ENCODE measurements around the gene FAT1. TPM values are rescaled to one million over a fixed set of nuclear protein-coding genes. Genes with fewer than 3 reads are reported as not detected.
"Not testable (repeated sequence)": the region's sequence is repeated elsewhere in the genome, so short reads cannot be mapped to it uniquely, and the experiment has no call there.

FAT1 gene
- polyA plus RNA-seq, 1 experiment = 422 TPM

DNA sequence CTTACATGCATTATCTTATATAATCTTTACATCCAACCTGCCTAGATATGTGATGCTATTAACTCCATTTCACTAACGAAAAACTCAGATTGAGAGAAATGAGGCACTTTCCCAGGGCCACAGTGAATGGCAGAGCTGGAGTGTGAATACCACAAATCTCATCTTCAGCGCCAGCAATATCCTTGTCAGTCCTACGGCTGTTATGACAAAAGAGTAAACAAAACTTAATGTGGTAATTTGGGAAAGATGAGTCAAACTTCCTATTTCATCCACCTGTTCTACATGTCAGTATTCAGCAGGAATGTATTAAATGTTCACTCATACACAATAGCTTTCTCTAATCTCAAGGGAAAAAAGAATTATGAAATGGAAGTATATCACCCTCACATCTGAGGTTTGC lies 56.9 kb downstream of the FAT1 start:
- CTCF ChIA-PET = no interaction called here
- no peaks in the 10 kb centered on the region for H3K27me3 ChIP-seq (ENCODE audit: control insufficient read depth, insufficient read depth, low read length)
- DNase-seq (ENCODE audit: low read depth, low spot score) = no peak
- no peak overlapping the region for H3K27ac ChIP-seq (ENCODE audit: low read depth, low read length)
- TF ChIP-seq, protein P1, sequence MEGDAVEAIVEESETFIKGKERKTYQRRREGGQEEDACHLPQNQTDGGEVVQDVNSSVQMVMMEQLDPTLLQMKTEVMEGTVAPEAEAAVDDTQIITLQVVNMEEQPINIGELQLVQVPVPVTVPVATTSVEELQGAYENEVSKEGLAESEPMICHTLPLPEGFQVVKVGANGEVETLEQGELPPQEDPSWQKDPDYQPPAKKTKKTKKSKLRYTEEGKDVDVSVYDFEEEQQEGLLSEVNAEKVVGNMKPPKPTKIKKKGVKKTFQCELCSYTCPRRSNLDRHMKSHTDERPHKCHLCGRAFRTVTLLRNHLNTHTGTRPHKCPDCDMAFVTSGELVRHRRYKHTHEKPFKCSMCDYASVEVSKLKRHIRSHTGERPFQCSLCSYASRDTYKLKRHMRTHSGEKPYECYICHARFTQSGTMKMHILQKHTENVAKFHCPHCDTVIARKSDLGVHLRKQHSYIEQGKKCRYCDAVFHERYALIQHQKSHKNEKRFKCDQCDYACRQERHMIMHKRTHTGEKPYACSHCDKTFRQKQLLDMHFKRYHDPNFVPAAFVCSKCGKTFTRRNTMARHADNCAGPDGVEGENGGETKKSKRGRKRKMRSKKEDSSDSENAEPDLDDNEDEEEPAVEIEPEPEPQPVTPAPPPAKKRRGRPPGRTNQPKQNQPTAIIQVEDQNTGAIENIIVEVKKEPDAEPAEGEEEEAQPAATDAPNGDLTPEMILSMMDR (IDR thresholded peaks at IDR 0.05; ENCODE audit: low read depth, low read length) = no peak
- H3K9me3 ChIP-seq (ENCODE audit: control insufficient read depth, insufficient read depth, low read length) = peaks cover 2% of the 10 kb centered on the region; the same call in 1 of the 2 replicates
- H3K4me3 ChIP-seq (ENCODE audit: low read depth, low read length) = no peak overlapping the region
- POLR2A ChIA-PET = no interaction called here

DNA sequence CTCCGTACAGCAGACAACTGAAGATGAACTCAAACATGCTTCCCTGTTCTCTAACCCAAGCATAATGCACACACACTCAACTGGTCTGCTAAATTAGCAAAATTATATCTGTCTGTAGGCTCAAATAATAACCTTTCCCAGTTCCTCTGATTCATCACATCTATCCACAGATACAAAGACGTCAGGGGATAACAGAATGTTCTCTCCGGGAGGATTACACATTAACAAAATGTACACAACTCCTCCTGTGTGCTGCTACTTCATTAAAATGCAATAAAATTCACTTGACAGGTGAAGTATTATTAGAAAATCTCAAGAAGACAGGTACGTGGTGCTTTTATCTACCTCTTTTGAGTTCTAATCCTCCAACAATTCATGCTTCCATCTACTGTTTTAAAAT lies 57.4 kb downstream of the FAT1 start:
- ChIA-PET CTCF (no interaction called here), POLR2A (no interaction called here)
- DNase-seq (ENCODE audit: low read depth, low spot score) = no peak
- H3K27me3 ChIP-seq (ENCODE audit: control insufficient read depth, insufficient read depth, low read length) = no peaks in the 10 kb centered on the region
- no peak overlapping the region for H3K4me3 ChIP-seq (ENCODE audit: low read depth, low read length)
- TF ChIP-seq, protein P1 (IDR thresholded peaks at IDR 0.05; ENCODE audit: low read depth, low read length) = no peak
- no peak overlapping the region for H3K27ac ChIP-seq (ENCODE audit: low read depth, low read length)
- H3K9me3 ChIP-seq (ENCODE audit: control insufficient read depth, insufficient read depth, low read length) = peaks cover 2% of the 10 kb centered on the region; the same call in 1 of the 2 replicates

DNA sequence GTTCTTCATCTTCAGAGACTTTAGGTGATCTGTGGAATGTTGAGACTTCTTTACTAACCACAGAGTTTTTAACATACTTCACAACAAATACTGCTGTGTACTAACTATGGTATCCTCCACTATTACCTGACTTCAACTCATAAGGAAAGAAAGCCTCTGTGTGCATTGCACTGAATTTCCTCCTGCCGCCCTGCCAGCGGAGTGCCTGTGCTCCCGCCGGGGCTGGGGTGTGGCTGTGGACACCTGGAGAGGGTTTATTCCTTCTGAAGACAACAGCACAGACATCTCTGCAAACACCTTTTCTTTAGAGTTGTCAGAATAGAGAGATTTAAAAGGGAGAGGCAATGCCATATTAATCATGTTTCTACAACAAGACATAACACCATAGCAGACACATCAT lies 63.3 kb downstream of the FAT1 start:
- H3K27me3 ChIP-seq (ENCODE audit: control insufficient read depth, insufficient read depth, low read length) = no peaks in the 10 kb centered on the region
- H3K9me3 ChIP-seq (ENCODE audit: control insufficient read depth, insufficient read depth, low read length) = peaks cover 3% of the 10 kb centered on the region; the same call in 1 of the 2 replicates
- ChIA-PET CTCF (no interaction called here), POLR2A (no interaction called here)
- H3K4me3 ChIP-seq (ENCODE audit: low read depth, low read length) = no peak overlapping the region
- TF ChIP-seq, protein P1 (IDR thresholded peaks at IDR 0.05; ENCODE audit: low read depth, low read length) = no peak
- H3K27ac ChIP-seq (ENCODE audit: low read depth, low read length) = no peak overlapping the region
- DNase-seq (ENCODE audit: low read depth, low spot score) = no peak

DNA sequence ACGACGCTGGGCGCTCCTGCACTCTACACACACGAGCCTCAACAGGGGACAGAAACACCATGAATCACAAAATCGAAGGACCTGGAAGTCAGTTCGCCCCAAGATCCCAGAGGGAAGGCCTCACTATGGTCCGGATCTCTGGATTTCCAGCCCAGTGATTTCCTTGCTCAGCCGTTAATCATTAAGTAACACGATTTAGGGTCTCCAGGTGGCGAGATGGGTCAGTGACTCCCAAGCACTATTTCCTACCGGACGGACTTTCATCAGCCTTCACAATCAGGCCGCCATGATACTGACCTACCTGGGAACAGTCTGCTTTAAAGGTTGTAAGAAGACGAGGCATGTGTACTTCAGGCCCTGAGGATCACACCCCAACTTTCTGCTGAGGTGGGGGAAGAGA lies 63.7 kb downstream of the FAT1 start:
- Histone ChIP-seq H3K27me3 (ENCODE audit: control insufficient read depth, insufficient read depth, low read length) (no peaks in the 10 kb centered on the region), H3K27ac (ENCODE audit: low read depth, low read length) (no peak overlapping the region), H3K4me3 (ENCODE audit: low read depth, low read length) (no peak overlapping the region), H3K9me3 (ENCODE audit: control insufficient read depth, insufficient read depth, low read length) (peaks cover 3% of the 10 kb centered on the region; the same call in 1 of the 2 replicates)
- TF ChIP-seq, protein P1 (IDR thresholded peaks at IDR 0.05; ENCODE audit: low read depth, low read length) = no peak
- ChIA-PET POLR2A (no interaction called here), CTCF (no interaction called here)
- no peak for DNase-seq (ENCODE audit: low read depth, low spot score)

DNA sequence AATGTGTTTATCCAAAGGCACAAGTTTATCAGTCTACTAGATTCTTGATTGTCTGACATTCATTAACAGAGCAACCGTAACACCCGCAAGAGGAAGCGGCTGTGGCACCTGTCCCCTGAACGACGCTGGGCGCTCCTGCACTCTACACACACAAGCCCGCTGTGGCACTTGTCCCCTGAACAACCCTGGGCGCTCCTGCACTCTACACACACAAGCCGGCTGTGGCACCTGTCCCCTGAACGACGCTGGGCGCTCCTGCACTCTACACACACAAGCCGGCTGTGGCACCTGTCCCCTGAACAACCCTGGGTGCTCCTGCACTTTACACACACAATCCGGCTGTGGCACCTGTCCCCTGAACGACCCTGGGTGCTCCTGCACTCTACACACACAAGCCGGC lies 64.2 kb downstream of the FAT1 start:
- H3K9me3 ChIP-seq (ENCODE audit: control insufficient read depth, insufficient read depth, low read length); DNase-seq (ENCODE audit: low read depth, low spot score); POLR2A ChIA-PET; H3K4me3 ChIP-seq (ENCODE audit: low read depth, low read length); H3K27me3 ChIP-seq (ENCODE audit: control insufficient read depth, insufficient read depth, low read length); H3K27ac ChIP-seq (ENCODE audit: low read depth, low read length): not testable (repeated sequence)
- CTCF ChIA-PET = interaction anchor here (1.6 kb wide), 1 partner anchor 10 kb away, joined by 4 read pairs; no protein-coding TSS in a partner anchor

DNA sequence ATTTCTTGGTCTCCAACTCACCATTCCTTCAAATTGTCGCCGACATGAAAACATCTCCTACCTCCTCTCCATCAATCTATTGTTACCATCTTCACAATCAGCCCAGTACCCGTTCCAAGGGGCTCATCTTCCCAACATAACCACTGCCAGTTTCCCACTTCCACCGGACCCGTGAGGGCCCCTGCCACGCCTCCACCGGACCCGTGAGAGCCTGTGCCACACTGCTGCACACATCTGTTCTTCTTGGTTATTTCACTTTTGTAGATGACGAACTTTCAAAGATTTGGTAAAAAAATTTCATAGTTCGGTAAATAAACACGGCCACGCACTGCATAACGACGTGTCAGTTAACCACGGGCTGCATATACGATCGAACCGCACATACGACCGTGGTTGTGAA lies 65.0 kb downstream of the FAT1 start:
- no peak overlapping the region for H3K27ac ChIP-seq (ENCODE audit: low read depth, low read length)
- TF ChIP-seq, protein P1 (IDR thresholded peaks at IDR 0.05; ENCODE audit: low read depth, low read length) = no peak
- H3K4me3 ChIP-seq (ENCODE audit: low read depth, low read length) = no peak overlapping the region
- H3K9me3 ChIP-seq (ENCODE audit: control insufficient read depth, insufficient read depth, low read length) = peaks cover 3% of the 10 kb centered on the region; the same call in 1 of the 2 replicates
- ChIA-PET POLR2A (no interaction called here), CTCF (interaction anchor here (1.0 to 1.6 kb wide), 2 partner anchors 11 to 72 kb away, joined by 3 to 4 read pairs; no protein-coding TSS in a partner anchor)
- no peak for DNase-seq (ENCODE audit: low read depth, low spot score)
- no peaks in the 10 kb centered on the region for H3K27me3 ChIP-seq (ENCODE audit: control insufficient read depth, insufficient read depth, low read length)
